NCI-H2107 treated with DMSO at 0.1 percent for 48 hours (cell line): ENCODE data around the gene RNU1-2.
A peak's percentile ranks its signal among the peaks of the same experiment; 100 is the strongest.
"Not testable (repeated sequence)": the region's sequence is repeated elsewhere in the genome, so short reads cannot be mapped to it uniquely, and the experiment has no call there.

ENCODE experiments used
- DNase-seq: peaks from one replicate; lab custom pipeline; 2025; ENCODE audit not compliant: unreplicated experiment; lab: John Stamatoyannopoulos, UW

RNU1-2 gene

DNA sequence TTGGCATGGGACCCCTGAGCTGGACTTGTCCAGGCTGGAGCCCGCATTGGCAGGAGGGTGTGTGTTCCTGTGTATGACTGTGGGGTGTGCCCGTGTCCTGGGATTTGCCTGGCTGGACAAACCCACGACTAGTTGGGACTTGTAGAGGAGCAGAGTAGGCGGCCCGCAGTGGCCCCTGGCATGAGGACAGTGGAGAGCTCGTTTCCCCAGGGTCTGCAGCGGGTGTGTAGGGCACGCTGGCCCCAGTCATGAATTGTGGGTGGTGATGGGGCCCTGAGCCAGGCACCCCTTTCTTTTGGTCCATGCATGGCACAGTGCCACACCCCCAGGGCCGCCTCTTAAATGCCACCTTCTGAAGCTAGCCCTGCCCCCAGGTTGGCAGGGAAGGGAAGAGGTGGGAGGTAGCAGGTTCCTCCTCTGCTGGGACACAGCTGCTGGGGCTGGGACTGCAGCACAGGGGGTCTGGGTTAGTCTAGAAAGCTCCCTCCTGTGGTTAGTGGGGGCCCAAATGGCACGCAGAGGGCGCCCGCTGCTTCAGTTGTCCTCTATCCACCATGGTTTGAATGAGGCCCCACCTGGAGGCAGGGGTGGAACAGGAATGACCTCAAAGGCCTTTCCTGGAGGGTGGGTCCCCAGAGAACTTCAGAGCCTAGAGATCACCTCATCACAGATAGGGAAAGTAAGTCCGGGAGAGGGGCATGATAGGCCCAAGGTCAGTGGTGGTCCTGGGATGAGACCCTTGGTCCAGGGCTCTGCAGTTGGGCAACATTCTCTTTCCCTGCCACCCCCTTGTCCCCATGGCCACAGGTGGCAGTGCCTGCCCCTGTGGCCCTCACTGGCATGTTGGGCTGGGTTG, 30.1 kb downstream of the RNU1-2 start:
- no peak for DNase-seq

DNA sequence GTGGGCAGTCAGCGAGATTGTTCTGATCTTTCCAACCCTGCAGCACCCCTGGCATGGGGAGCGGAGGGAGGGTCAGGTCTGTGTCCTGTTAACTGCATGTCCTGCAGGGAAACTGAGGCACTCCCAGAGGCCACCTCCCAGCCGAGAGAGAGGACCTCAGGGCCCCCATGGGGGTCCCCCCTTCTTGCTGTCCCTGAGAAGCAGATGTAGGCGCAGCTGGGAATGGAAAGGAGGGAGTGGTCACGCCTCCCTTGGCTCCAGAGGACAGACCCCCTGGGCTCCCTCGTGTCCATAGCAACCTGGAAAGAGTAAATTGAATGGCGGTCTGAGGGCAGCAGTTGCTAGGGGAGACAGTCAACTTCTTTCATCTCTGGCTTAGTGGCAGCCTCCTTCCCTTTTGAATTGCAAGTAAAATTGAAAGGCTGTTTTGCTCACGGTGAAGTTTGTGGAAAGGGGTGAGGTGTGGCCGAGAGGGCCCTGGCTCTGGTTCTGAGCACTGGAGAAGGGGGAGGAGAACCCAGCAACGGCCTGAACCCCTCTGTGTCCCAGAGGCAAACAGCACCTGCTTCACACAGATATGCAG, 30.8 kb downstream of the RNU1-2 start:
- DNase-seq = peak; percentile 86

DNA sequence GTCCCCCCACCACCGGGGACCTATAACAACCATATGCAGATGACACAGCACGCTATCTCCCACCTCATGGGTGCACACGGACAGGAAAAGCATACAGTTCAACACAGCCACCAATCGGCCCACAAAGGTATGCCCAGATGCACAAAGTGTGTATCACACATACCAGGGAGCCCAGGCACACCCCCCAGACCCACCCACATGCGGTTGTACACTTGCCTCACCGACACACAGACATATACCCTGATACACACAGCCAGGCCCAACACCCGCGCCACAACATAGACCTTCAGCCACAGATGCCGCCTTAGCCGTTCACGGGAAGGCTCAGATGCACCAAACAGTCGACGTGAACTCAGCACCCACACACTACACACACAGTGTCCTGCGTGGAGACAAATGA, 31.5 kb downstream of the RNU1-2 start:
- no peak for DNase-seq

DNA sequence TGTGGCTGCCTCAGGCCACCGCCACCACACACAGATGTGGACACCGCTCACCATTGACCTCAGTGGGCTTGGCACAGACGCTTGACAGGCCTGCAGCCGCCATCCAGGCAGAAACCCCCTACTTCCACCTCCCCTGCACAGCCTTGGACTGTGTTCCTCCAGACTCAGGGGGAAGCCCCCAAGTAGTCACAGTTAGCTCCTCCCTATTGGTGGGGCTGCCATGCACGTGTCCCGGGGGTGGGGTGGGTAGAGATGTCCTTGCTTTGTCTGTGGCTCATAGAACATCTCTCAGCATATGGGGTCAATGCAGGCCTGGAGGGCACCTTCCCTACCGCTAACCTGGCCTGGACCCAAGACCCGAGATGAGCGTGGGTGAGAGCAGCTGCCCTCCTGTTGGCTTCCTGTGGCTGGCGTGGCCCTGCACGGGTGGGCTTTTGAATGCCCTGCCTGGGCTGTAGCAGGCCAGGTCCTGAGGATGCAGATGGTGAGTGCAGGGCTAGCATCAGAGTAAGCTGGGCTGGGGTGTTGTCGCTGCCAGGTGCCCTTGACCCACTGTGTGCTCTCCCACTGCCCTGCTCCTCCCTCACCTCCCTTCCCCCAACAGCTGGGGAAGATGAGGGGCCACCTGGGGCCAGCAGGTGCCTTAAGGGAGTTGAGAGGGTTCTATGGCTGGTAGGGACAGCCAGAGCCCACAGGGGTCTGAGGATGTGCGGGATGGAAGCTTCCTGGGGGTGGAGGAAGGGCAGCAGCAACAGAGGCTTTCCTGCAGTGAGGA, 32.1 kb downstream of the RNU1-2 start:
- DNase-seq = no peak

DNA sequence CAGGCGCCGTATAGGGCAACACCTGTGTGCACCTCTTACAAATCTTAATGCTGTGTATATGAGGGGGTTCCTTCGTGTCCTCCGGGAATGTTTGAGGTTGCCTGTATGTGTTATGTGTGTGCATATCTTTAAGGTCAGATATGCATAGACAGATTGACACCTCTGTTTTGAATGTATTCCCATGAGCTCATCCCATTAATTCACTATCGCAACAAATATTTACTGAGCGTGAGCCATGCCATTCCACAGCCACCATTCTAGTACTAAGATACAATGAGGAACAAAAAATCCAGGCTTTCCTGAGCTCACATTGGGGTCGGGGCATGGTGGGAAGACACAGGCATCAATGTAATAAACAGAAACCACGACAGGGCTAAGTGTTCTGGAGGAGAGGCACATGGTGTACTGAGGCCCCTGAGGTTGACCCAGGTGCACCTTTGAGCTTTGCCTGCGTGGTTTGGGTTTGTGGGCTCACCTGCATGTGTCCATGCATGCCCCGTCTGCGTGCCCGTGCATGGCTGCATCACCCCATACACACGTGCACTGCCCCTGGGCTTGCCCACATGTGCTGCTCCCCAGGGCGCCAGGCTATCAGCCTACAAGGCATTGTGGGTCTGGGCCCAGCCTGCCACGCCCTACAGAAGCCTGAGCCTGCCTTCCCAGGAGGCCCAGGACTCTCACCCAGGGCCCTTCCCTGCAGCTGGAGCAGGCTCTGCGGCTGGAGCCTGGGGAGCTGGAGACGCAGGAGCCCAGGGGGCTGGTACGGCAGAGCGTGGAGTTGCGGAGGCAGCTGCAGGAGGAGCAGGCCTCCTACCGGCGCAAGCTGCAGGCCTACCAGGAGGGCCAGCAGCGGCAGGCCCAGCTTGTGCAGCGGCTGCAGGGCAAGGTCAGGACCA, 33.6 kb downstream of the RNU1-2 start:
- DNase-seq = peak; percentile 63

DNA sequence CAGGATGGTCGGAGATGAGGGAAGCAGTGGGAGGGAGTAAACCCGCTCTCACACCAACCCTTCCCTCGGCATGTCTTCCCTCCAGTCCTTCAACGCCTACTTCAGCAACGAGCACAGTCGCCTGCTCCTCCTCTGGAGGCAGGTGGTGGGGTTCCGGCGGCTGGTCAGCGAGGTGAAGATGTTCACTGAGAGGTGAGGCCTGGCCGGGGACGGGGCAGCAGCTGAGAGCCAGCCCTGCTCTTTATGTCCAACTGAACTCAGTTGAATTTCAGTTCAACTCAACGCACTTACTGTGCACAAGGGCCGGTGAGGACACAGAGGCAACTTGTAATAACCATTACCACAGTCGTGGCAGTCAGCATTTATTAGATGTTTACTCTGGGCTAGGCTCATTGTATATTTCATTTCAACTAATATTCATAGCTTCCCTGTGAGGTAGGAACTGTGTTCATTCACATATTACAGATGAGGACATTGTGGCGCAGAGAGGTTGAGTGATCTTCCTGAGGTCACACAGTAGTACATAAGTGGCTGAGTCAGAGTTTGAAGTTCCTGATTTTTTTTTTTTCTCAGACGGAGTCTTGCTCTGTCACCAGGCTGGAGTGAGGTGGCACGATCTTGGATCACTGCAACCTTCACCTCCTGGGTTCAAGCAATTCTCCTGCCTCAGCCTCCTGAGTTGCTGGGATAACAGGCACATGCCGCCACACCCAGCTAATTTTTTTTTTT, 35.6 kb downstream of the RNU1-2 start:
- not testable (repeated sequence) for DNase-seq

DNA sequence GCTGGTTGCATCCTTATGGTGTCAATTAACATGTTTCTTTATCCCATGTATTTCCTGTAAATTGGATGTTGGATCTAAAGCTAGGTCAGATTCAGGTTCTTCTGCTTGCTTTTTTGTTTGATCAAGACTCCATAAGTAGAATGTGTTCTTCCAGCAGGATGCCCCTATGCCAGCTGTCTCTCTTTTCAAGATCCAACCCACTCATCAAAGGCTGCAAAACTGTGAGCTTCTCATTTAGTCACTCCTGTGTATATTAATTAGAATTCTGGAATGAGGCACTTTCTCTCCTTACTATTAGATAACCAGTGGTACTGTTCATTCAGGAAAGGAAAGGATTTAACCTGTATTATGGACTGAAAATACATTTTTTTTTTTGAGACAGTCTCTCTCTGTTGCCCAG, 38.2 kb downstream of the RNU1-2 start:
- not testable (repeated sequence) for DNase-seq

DNA sequence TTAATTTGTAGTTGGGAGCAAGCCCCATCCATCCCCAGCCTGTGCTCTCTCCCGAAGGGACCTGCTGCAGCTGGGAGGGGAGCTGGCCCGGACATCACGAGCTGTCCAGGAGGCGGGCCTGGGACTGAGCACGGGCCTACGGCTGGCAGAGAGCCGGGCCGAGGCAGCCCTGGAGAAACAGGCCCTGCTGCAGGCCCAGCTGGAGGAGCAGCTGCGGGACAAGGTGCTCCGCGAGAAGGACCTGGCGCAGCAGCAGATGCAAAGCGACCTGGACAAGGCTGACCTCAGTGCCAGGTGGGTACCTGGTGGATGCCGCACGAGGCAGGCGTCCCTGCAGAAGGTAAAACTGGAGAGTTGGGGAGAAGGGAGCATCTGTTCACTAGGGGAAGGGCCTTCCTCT, 40.8 kb downstream of the RNU1-2 start:
- DNase-seq = not testable (repeated sequence)

DNA sequence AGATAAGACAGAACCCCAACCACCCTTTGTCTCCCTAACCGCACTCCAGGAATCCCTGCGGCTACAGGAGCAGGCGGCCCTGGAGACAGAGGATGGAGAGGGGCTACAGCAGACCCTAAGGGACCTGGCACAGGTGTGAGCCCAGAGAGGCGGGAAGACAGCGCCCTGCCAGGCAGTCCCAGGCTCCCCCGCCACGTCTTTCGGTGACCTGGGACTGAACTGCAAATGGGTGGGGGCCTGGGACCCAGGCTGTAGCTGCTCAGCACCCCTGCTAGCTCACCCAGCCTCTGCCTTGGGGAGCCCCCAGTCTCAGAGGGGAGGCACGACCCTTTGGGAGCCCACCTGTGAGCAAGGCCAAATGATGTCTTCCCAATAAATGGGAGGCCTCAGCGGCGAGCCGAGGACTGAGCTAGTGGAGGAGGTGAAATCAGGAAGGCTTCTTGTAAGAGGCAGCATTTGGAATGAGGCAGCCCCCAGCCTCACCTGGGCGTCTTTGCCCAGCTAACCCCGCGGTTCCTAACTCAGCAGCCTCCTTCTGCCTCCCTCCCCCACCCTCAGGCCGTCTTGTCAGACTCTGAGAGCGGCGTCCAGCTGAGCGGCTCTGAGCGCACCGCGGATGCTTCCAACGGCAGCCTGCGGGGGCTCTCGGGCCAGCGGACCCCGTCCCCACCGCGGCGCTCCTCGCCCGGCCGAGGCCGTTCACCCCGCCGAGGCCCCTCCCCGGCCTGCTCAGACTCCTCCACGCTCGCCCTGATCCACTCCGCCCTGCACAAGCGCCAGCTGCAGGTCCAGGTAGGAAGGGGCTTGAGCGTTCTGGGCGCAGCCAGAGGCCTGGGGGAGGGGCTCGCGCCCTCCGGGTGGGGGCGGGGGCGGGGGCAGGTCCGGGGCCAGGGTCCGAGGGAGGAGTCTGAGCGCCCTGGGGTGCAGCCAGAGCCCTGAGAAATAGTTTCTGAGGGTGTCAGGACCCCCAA, 42.9 kb downstream of the RNU1-2 start:
- no peak for DNase-seq

DNA sequence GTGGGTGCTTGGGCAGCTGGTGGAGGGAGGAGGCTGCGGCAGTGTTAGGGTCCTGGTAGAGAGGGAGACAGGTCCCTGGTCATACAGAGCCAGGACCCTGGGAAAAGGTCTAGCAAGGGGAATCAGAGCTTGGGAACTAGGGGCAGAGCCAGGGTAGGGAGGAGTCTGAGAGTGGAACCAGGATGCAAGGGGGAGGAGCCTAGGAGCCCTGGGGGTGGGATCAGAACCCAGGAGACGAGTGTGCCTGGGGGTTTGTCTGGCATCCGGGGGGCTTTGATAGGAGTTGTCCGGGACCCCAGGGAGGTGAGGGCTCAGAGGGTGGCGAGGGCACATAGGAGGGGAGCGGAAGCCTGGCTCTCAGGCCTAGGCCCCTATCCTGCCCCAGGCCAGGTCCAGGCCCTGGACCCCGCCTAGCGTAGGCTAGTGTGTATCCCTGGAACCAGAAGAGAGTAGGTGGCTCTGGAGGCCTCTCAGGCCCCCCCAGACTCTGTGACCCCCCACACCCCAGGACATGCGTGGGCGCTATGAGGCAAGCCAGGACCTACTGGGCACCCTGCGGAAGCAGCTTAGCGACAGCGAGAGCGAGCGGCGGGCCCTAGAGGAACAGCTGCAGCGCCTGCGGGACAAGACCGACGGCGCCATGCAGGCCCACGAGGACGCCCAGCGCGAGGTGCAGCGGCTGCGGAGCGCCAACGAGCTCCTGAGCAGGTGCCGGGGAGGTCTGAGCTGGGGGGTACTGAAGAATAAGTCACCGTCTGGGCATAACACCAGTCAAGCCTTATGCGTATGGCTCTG, 43.8 kb downstream of the RNU1-2 start:
- DNase-seq = not testable (repeated sequence)

DNA sequence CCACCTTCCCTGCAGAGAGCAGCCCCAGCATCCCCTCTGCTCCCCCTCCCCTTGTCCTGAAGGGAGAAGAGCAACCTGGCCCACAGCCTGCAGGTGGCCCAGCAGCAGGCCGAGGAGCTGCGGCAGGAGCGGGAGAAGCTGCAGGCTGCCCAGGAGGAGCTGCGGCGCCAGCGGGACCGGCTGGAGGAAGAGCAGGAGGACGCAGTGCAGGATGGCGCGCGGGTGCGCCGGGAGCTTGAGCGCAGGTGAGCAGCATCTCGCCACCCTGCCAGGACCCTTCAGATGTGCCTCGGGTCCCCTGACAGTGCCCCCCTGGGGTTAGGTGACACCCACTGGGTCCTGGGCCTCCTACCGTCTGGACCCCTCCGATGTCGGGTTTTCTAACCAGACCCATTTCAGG, 48.3 kb downstream of the RNU1-2 start:
- DNase-seq = no peak

DNA sequence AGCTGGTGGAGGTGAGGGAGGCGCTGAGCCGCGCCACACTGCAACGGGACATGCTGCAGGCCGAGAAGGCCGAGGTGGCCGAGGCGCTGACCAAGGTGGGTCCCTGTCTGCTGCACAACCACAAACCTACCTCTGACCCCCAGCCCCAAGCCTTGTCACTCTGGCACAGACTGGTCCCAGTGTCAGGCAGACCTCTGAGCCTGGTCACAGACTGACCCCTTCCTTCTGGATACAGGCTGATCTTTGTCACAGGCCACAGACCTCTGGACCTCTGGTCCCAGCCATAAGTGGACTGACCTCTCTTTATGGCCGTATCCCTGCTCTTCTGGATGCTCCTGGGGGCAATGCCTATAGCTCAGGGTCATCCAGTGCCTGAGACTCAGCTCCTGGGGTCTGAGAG, 49.7 kb downstream of the RNU1-2 start:
- DNase-seq = not testable (repeated sequence)
